NCI-H69 (cell line): Measurements from ENCODE around the gene RBM33.
A peak's percentile ranks its signal among the peaks of the same experiment; 100 is the strongest.
"Not testable (repeated sequence)": the region's sequence is repeated elsewhere in the genome, so short reads cannot be mapped to it uniquely, and the experiment has no call there.

Experiments
- DNase-seq: peaks from one replicate; lab custom pipeline; 2025; lab: John Stamatoyannopoulos, UW

Gene RBM33

DNA sequence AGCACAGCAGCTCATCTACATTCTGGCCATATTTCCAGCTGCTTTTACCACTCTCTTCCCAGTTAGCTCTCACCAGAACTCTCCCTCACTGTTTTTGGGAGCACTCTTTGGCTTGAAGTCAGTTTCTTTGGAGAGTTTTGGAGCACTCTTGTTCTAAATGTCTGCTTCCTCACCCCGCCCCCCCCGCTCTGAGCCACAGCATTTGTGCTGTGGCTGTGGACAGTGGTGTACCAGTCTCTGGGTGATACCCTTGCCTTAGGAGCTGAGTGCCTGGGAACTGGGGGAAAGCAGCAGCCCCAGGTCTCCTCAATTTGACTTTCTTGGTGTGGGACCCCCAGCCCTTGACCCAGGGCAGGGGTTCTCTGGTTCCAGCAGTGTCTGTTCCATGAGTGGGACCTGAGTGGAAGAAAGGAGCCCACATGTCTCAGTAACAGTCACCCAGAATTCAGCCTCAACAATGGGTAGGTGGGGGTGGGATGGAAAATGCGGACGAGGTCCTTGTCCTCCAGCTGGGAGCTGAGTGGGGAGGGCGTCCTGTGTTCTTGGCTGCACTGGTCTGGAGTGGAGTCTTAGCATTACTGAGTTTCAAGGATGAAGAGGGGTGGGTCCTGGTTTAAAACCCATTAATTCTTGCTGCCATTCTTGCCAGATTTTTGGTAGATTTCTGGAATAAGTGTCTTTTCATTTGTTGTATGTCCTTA, 18.0 kb downstream of the RBM33 start:
- DNase-seq: no peak

GRCh38 chr7:155663937-155664336, 19.5 kb downstream of the RBM33 start:
- no peak for DNase-seq

- DNase-seq: no peak
Observed at GRCh38 chr7:155665079-155665956, 20.9 kb downstream of the RBM33 start.

DNA sequence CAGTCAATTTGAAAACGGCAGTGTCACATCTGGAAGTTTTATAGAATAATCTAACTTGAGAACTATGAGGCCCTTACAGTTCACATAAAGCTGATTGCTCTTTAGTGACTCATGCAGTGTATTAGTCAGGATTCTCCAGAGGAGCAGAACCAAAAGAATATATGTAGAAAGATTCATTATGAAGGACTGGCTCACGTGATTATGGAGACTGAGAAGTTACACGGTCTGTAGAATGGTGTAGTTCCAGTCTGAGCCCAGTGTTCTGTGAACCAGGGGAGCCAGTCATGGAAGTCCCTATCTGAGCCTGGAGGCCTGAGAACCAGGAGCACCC, 21.5 kb downstream of the RBM33 start:
- no peak for DNase-seq

- no peak for DNase-seq
Observed at GRCh38 chr7:155667241-155667829, 22.9 kb downstream of the RBM33 start.

DNA sequence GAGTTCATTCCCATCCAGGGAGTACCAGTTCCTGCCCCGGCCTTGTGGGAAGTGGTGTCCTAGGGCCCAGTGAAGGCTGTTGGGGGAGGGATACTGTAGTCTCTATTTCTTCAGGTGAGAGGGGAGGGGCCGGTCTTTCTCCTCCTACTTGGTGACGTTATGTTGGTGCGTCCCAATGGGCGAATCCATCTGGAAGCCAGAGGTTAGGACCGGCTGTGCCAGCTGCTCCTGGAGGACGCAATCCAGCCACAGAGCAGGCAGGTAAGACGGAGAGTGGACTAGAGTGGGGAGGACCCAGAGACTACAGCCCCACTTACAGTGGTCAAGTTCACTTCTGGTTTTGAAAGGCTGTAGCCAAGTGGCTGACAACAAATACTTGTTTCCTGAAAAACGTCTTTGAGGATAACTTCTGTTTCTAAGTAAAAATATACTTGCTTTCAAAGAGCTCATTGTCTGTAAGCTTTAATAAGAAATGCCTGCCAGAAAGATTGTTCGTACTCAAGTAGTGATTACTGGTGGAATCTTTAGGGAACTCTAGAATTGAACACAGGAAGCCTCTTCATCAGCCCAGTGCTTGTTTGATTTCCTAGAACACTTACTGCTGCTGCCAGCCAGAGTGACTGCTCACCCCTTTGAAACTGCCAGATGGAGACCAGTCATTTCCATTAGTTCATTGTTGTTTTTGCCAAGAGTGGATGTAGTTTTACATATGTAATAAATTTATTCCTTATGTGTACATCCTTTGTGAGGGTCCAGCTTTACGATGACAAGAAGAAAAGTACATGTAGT, 25.4 kb downstream of the RBM33 start:
- peak; percentile 9 for DNase-seq

DNA sequence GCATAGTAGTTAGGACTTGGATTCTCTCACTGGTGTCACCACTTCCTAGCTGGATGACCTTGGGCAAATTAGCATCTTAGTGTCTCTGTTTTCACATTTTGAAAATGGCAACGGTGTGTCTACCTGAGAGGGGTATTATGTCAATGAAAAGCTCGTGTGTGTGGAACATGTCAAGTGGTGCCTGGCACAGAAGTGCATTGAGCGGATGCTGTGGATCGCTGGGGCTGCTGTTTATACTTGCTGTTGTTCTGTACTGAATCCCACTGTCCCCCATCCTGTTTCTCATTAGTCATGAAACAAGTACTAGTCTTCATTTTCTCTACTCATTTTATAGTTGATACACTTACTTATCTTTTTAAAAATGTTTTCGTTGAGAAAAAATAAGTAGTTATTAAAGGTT, 26.1 kb downstream of the RBM33 start:
- DNase-seq: no peak

DNA sequence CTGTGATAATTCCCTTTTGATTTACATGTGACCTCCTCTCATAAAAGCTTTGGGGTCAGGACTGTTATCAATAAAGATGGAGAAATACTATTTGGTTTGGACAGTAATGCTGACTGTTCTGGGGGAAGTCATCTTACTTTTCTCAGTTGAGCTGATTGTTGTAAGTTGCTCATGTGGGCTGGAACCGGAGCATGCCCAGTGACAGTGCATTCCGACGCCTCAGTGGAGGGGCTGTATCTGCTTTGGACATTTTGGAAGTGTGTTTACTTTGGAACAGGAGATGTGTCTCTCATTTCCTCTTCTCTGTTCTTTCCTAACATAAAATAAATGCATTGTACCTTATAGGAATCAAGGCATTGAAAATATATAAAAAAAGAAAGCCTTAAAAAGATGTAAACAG, 30.1 kb downstream of the RBM33 start:
- DNase-seq: peak; percentile 4

DNA sequence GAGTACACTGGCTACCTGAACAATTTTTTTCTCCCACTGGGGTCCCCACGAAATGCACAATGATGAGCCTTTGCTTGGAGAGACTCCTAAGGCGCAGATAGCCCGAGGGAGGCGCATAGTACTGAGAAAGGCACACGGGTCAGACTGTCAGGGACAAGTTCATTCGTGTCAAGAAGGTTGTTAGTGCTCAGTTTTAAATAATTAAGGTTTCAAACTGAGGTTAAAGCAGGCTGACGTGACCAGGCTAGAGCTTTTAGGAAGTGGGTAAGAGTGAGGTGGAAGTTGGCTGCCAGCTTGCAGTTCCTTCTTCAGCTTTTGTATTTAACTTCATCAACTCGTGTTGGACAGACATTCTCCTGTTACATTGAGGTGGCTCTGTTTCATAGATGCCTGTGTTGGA, 31.6 kb downstream of the RBM33 start:
- DNase-seq: no peak

- no peak for DNase-seq
Observed at GRCh38 chr7:155677688-155678087, 33.2 kb downstream of the RBM33 start.

- no peak for DNase-seq
Observed at GRCh38 chr7:155680124-155680523, 35.7 kb downstream of the RBM33 start.

GRCh38 chr7:155680864-155681263, 36.4 kb downstream of the RBM33 start:
- DNase-seq: no peak

DNA sequence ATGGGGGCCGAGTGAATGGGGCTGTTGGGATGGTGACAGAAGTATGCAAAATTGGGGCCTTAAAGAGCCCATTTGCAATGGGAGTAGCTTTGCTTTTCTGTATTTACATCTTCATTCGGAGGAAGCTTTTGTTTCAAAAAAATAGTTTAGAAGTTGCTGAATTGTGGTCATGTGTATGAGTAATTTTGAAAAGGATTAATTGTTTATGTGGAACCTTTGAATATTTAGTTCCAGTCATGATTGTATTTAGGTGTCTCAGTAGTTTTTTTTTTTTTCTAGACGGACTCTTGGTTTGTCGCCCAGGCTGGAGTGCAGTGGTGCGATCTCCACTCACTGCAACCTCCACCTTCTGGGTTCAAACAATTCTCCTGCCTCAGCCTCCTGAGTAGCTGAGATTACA, 37.2 kb downstream of the RBM33 start:
- no peak for DNase-seq

GRCh38 chr7:155682484-155682883, 38.0 kb downstream of the RBM33 start:
- DNase-seq: no peak

- no peak for DNase-seq
Observed at GRCh38 chr7:155683098-155683497, 38.6 kb downstream of the RBM33 start.

DNA sequence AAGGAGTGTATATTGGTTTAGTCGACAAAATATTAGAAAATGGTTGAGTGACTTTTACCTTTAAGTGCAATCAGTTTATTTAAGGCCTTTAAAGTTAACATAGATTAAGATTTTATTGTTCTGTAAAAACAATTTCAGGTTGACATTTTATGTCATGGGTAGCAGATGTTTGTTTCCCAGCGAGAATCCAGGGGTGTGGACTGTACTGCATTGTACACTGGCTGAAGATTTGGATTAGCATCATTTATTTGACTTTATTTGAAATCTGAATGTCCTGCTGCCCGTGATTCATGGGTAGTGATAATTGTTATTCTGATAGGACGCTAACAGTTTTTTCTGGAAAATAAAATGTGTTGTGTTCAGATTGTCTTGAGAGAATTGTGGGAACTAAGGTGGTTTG, 39.3 kb downstream of the RBM33 start:
- no peak for DNase-seq

- DNase-seq: no peak
Observed at GRCh38 chr7:155684543-155684942, 40.1 kb downstream of the RBM33 start.

GRCh38 chr7:155685070-155685790, 40.8 kb downstream of the RBM33 start:
- DNase-seq: no peak

DNA sequence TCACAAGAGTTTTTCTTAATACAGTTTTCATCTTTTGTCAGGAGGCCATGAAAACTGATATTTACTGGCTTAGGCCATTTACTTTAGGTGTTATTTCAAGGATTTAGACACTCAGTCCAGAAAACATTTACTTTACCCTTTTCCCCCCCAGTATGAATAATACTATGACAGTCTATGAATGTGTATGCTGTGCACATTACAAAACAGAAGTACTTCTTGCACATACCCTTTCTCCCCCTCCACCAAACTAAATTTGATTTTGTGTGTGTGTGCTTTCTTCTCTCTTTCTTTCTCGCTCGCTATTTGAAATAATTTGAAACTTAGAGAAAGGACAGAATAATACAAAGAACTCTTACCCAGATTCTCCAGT, 41.3 kb downstream of the RBM33 start:
- no peak for DNase-seq

DNA sequence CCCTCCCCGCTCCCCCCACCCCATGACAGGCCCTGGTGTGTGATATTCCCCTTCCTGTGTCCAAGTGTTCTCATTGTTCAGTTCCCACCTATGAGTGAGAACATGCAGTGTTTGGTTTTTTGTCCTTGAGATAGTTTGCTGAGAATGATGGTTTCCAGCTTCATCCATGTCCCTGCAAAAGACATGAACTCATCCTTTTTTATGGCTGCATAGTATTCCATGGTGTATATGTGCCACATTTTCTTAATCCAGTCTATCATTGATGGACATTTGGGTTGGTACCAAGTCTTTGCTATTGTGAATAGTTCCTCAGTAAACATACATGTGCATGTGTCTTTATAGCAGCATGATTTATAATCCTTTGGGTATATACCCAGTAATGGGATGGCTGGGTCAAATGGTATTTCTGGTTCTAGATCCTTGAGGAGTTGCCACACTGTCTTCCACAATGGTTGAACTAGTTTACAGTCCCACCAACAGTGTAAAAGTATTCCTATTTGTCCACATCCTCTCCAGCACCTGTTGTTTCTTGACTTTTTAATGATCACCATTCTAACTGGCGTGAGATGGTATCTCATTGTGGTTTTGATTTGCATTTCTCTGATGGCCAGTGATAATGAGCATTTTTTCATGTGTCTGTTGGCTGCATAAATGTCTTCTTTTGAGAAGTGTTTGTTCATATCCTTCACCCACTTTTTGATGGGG, 42.3 kb downstream of the RBM33 start:
- not testable (repeated sequence) for DNase-seq

GRCh38 chr7:155688237-155688636, 43.8 kb downstream of the RBM33 start:
- not testable (repeated sequence) for DNase-seq
